K562 (cell line): ENCODE data around the gene R3HDM1. TPM values are rescaled to one million over a fixed set of nuclear protein-coding genes. Genes with fewer than 3 reads are reported as not detected.

Experiments used
- ATAC-seq: fragments of 200-7000 bp; cut with Tn5 transposase; 3 replicates; pipeline ENCODE4 v1.9.1; 2020; ENCODE audit warnings: moderate library complexity
- BruUV-seq: library from RNA; stranded (reverse); fragments of 400-500 nt; replicated peaks from 2 replicates; lab custom pipeline; 2021; lab: Mats Ljungman, UMichigan
- CTCF ChIA-PET: fragments of 300-600 bp; formaldehyde crosslinking; extraction: SDS; loops from one replicate; lab custom pipeline; 2021; ENCODE audit warnings: low intra/inter-chr PET ratio; lab: Yijun Ruan, JAX
- POLR2A ChIA-PET: fragments of 300-600, 350-650 bp; sonication (Branson Sonifier 250); formaldehyde crosslinking; extraction: SDS; loops from one replicate; lab custom pipeline; 2021; ENCODE audit warnings: antibody characterized with exemption, inconsistent platforms; lab: Yijun Ruan, JAX
- DNase-seq, 4 experiments: peaks; one replicate each; pipeline versions ENCODE4 v3.0.0 to v3.0.0-alpha.2; 2011 to 2018; ENCODE audit warnings: low spot score in 3 of 4, mixed read lengths in 3 of 4; ENCODE audit errors: extremely low read depth in 1 of 4
- FAIRE-seq: peaks from 2 replicates; lab custom pipeline; 2011; peaks lifted over from hg19 to GRCh38; lab: Jason Lieb, UNC
- H2AFZ ChIP-seq: 2 replicates; pipeline ENCODE4 v1.6.0; 2011; ENCODE audit warnings: low read depth, low read length, control low read depth, inconsistent platforms
- H3K27ac ChIP-seq: fragments of 200-600 bp; 3 replicates; pipeline ENCODE4 v1.8.0; 2011; ENCODE audit warnings: low read depth, mild to moderate bottlenecking, control low read depth, inconsistent platforms, low read length, moderate library complexity, mixed read lengths; ENCODE audit errors: extremely low read depth
- H3K27me3 ChIP-seq, 2 experiments: fragments of 300-600 bp in 1 of 2; 2 replicates in 1 of 2; 3 replicates in 1 of 2; pipeline versions ENCODE4 v1.6.0 to v1.8.0; 2011; ENCODE audit warnings: inconsistent platforms in 2 of 2, low read length in 2 of 2, mild to moderate bottlenecking in 1 of 2, mixed read lengths in 1 of 2, moderate library complexity in 1 of 2; ENCODE audit not compliant: control insufficient read depth in 2 of 2, insufficient read depth in 2 of 2
- H3K36me3 ChIP-seq: fragments of 300-600 bp; 3 replicates; pipeline ENCODE4 v1.8.0; 2011; ENCODE audit warnings: mild to moderate bottlenecking, low read length, inconsistent platforms; ENCODE audit not compliant: control insufficient read depth, insufficient read depth
- H3K4me1 ChIP-seq, 2 experiments: fragments of 200-600 bp in 1 of 2; replicated peaks in 1 of 2; 2 replicates in 1 of 2; 3 replicates in 1 of 2; pipeline versions ENCODE4 v1.5.1 to v1.8.0; 2011; ENCODE audit warnings: inconsistent platforms in 2 of 2, low read length in 2 of 2, mild to moderate bottlenecking in 1 of 2, mixed read lengths in 1 of 2, moderate library complexity in 1 of 2; ENCODE audit not compliant: control insufficient read depth in 2 of 2, insufficient read depth in 2 of 2
- H3K4me2 ChIP-seq: 2 replicates; pipeline ENCODE4 v1.6.1; 2011; ENCODE audit warnings: low read length, control low read depth, inconsistent platforms, mixed read lengths; ENCODE audit not compliant: insufficient read depth
- H3K4me3 ChIP-seq: fragments of 200-600 bp; sonication (generic), shearing (Covaris generic); 2 replicates; pipeline ENCODE4 v1.5.1; 2016; ENCODE audit warnings: control low read depth, inconsistent platforms
- H3K79me2 ChIP-seq: fragments of 200-600 bp; 3 replicates; pipeline ENCODE4 v1.8.0; 2011; ENCODE audit warnings: low read length, inconsistent platforms; ENCODE audit not compliant: control insufficient read depth, insufficient read depth
- H3K9ac ChIP-seq, 2 experiments: 2 replicates each; pipeline versions ENCODE4 v1.6.0 to v1.6.1; 2011; ENCODE audit warnings: low read depth in 2 of 2, low read length in 2 of 2, control low read depth in 1 of 2, inconsistent platforms in 1 of 2, mild to moderate bottlenecking in 1 of 2, mixed read lengths in 1 of 2; ENCODE audit not compliant: insufficient read depth in 1 of 2
- H3K9me1 ChIP-seq: one replicate; pipeline ENCODE4 v1.6.0; 2011; ENCODE audit warnings: inconsistent platforms, mild to moderate bottlenecking, low read length, moderate library complexity; ENCODE audit not compliant: control insufficient read depth, insufficient read depth
- H3K9me3 ChIP-seq: replicated peaks from 2 replicates; pipeline ENCODE4 v1.5.1; 2011; ENCODE audit warnings: low read depth, low read length, inconsistent platforms; ENCODE audit not compliant: control insufficient read depth, insufficient read depth
- H4K20me1 ChIP-seq: replicated peaks from 2 replicates; pipeline ENCODE4 v1.6.1; 2011; ENCODE audit warnings: low read length, inconsistent platforms, mixed read lengths; ENCODE audit not compliant: control insufficient read depth, insufficient read depth
- CBFA2T3 ChIP-seq: fragments of 450-650 bp; IDR thresholded peaks from 2 replicates; pipeline ENCODE4 v1.6.1; 2017
- DPF2 ChIP-seq: fragments of 450-650 bp; IDR thresholded peaks from 2 replicates; pipeline ENCODE4 v1.6.1; 2016
- ETV5 ChIP-seq: sonication (generic); formaldehyde crosslinking; IDR thresholded peaks from 2 replicates; pipeline ENCODE4 v1.4.0; 2020; ENCODE audit warnings: low read depth, mild to moderate bottlenecking, missing genetic modification reagents
- MEIS2 ChIP-seq: fragments of 450-650 bp; IDR thresholded peaks from 2 replicates; pipeline ENCODE4 v1.6.1; 2014; ENCODE audit warnings: mild to moderate bottlenecking; ENCODE audit not compliant: partially characterized antibody
- NCOA2 ChIP-seq, 2 experiments: fragments of 450-650 bp; IDR thresholded peaks; 2 replicates each; pipeline ENCODE4 v1.6.1; 2018; ENCODE audit warnings: mild to moderate bottlenecking in 2 of 2, moderate library complexity in 1 of 2; ENCODE audit not compliant: partially characterized antibody in 2 of 2
- PBX2 ChIP-seq, 2 experiments: IDR thresholded peaks in 1 of 2; conservative IDR thresholded peaks in 1 of 2; 2 replicates each; pipeline ENCODE4 v1.6.1; 2016; ENCODE audit warnings: low read depth in 2 of 2, mild to moderate bottlenecking in 1 of 2, missing compliant biosample characterization in 1 of 2, missing genetic modification characterization in 1 of 2, moderate library complexity in 1 of 2
- RBFOX2 ChIP-seq: fragments of 200-400 bp; formaldehyde crosslinking; IDR thresholded peaks from 2 replicates; pipeline ENCODE4 v1.6.1; 2017; ENCODE audit warnings: low read depth, mild to moderate bottlenecking, low read length, moderate library complexity
- SREBF1 ChIP-seq: fragments of 150-350 bp; IDR thresholded peaks from 2 replicates; pipeline ENCODE4 v1.6.1; 2014; ENCODE audit warnings: antibody characterized with exemption, low read depth, low read length, borderline replicate concordance
- TAF7 ChIP-seq: fragments of 450-650 bp; IDR thresholded peaks from 2 replicates; pipeline ENCODE4 v1.6.1; 2016; ENCODE audit warnings: missing genetic modification characterization, missing compliant biosample characterization
- YBX1 ChIP-seq: fragments of 450-650 bp; IDR thresholded peaks from 2 replicates; pipeline ENCODE4 v1.7.1; 2016; ENCODE audit warnings: mild to moderate bottlenecking
- ZSCAN32 ChIP-seq: fragments of 450-650 bp; formaldehyde crosslinking; IDR thresholded peaks from 2 replicates; pipeline ENCODE4 v1.4.0; 2020; ENCODE audit warnings: mild to moderate bottlenecking, moderate library complexity
- WGBS: fragments of 100-300 bp; shearing (Covaris generic); methylation state at CpG from one replicate; pipeline ENCODE4 v1.1.6; 2016; ENCODE audit warnings: low coverage, mixed read lengths; ENCODE audit not compliant: insufficient coverage; ENCODE audit errors: missing lambda C conversion rate; 5-methylcytosine and 5-hydroxymethylcytosine counted together
- in situ Hi-C: fragments of 300-500 bp; cut with MboI; formaldehyde crosslinking; loops from 4 replicates; pipeline ENCODE4 v1.15.0; 2018; ENCODE audit warnings: inconsistent platforms, mixed read lengths
- intact Hi-C: fragments of 100-400 bp; cut with micrococcal nuclease; formaldehyde crosslinking; loops from 2 replicates; pipeline ENCODE4 v1.14.2; 2022
- polyA plus RNA-seq, 8 experiments: library from polyadenylated mRNA; depleted of rRNA in 4 of 8; stranded (reverse) in 5 of 8; unstranded in 3 of 8; fragments of >200 nt; fragmentation: Nextera tagmentation in 2 of 8; fragmentation: Illumina TruSeq in 1 of 8; extraction: Ambion mirVana in 2 of 8; extraction: Trizol in 1 of 8; gene quantifications; 2 replicates each; pipeline versions ENCODE4 v1.2.1 to v1.2.3, GENCODE V29; 2011 to 2014; ENCODE audit warnings: inconsistent platforms in 1 of 8, missing spikeins in 1 of 8
- total RNA-seq, 7 experiments: library from RNA; depleted of rRNA in 6 of 7; stranded (reverse); fragments of >200 nt in 6 of 7; fragmentation: Illumina TruSeq in 2 of 7; extraction: Trizol in 2 of 7; gene quantifications; 2 replicates each; pipeline versions ENCODE4 v1.2.1 to v1.2.3, GENCODE V29; 2011 to 2021; ENCODE audit warnings: low replicate concordance in 1 of 7
- TF ChIP-seq, protein P1 (sequence below): fragments of 250-450 bp; sonication (Bioruptor Pico); IDR thresholded peaks from 2 replicates; pipeline ENCODE4 v1.9.0; 2021; ENCODE audit warnings: mild to moderate bottlenecking, inconsistent platforms

Gene R3HDM1
- total and polyA plus RNA-seq, 9 of the 15 experiments (the other 6 are each of a cell fraction or from before 2014, with no cell fraction given): 12.4 to 89.4 (median 31.0) TPM

GRCh38 chr2:135736546-135736945, 205.3 kb downstream of the R3HDM1 start (continued):
- TF ChIP-seq SREBF1 (no peak), TAF7 (tag) (no peak), YBX1 (no peak), ETV5 (no peak), RBFOX2 (no peak)
- TF ChIP-seq, protein P1, sequence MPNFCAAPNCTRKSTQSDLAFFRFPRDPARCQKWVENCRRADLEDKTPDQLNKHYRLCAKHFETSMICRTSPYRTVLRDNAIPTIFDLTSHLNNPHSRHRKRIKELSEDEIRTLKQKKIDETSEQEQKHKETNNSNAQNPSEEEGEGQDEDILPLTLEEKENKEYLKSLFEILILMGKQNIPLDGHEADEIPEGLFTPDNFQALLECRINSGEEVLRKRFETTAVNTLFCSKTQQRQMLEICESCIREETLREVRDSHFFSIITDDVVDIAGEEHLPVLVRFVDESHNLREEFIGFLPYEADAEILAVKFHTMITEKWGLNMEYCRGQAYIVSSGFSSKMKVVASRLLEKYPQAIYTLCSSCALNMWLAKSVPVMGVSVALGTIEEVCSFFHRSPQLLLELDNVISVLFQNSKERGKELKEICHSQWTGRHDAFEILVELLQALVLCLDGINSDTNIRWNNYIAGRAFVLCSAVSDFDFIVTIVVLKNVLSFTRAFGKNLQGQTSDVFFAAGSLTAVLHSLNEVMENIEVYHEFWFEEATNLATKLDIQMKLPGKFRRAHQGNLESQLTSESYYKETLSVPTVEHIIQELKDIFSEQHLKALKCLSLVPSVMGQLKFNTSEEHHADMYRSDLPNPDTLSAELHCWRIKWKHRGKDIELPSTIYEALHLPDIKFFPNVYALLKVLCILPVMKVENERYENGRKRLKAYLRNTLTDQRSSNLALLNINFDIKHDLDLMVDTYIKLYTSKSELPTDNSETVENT (CRISPR knock-in tag): no peak
- TF ChIP-seq, all 486 proteins: peak for 0

DNA sequence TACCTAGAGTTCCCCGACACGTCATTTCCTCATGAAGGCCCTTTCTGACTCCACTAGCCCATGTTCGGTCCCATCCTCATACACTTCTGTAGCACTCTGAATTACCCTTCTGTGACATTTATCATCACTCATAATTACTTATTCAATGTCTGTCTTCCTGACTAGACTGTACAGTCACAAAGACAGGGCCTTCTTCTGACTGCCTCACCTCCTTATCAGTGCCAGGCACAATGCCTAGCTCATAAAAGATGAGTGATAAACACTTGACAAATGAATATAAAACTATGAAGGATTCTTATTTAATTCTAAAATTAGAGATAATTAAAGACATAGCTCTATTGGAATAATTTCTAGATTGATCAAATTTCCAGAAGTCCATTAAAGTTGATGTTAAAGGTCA, 208.9 kb downstream of the R3HDM1 start:
- no peaks in the 10 kb centered on the region for H3K27me3 ChIP-seq
- H3K4me3 ChIP-seq: no peak overlapping the region
- intact Hi-C loops (loop anchor here (2.0 kb wide), 1 partner anchor 821 kb away; the partner anchor contains the start of gene CCNT2), in situ Hi-C loops (no loop called here)
- peaks cover 12% of the 10 kb centered on the region; the same call in 2 of the 3 replicates for H3K36me3 ChIP-seq
- DNase-seq (peak in 1 of 4 experiments; percentile 20), FAIRE-seq (no peak), ATAC-seq (no peak)
- H3K4me2 ChIP-seq: no peak overlapping the region
- H4K20me1 ChIP-seq: peaks cover 9% of the 10 kb centered on the region; the same call in 1 of the 2 replicates
- peak overlapping the region; percentile 60 for H2AFZ ChIP-seq
- H3K9ac ChIP-seq: no peak overlapping the region
- peaks cover 36% of the 10 kb centered on the region for H3K79me2 ChIP-seq
- no peak overlapping the region; the same call in 2 of the 3 replicates for H3K27ac ChIP-seq
- ChIA-PET POLR2A (no interaction called here), CTCF (interaction anchor here (0.6 kb wide), 1 partner anchor 764 kb away, joined by 3 read pairs; no protein-coding TSS in a partner anchor)
- TF ChIP-seq ZSCAN32 (CRISPR knock-in tag): no peak
- no peak for TF ChIP-seq NCOA2 (IDR thresholded peaks at IDR 0.05; ENCODE audit: partially characterized antibody in 2 of 2)
- no peak for TF ChIP-seq PBX2 (CRISPR knock-in tag; IDR thresholded peaks at IDR 0.05; ENCODE audit: low read depth)
- 0 out of 2 replicates have a peak, but pooled peaks have one; percentile 21 for TF ChIP-seq PBX2 (tag; conservative IDR thresholded peaks at IDR 0.05; ENCODE audit: low read depth)
- peak; percentile 25 for TF ChIP-seq MEIS2
- TF ChIP-seq DPF2: peak; percentile 32; the same call in 1 of the 2 replicates
- TF ChIP-seq CBFA2T3: peak; percentile 22; the same call in 1 of the 2 replicates
- H3K9me3 ChIP-seq: no peaks in the 10 kb centered on the region
- WGBS: 71% methylated on average over 3 of the region's 3 CpGs
- no TSS peak for BruUV-seq
- peaks cover 8 to 10% of the 10 kb centered on the region in 2 experiments; a peak in 3 of 5 replicates for H3K4me1 ChIP-seq
- H3K9me1 ChIP-seq: no peaks in the 10 kb centered on the region
